CD4-positive, alpha-beta T cell treated with Interleukin-4 for 1 hour (primary cell): ENCODE data around the gene APOD.

Source experiments
- DNase-seq, 2 donors: peaks; one replicate each; pipeline ENCODE4 v3.0.0-alpha.2; 2020 to 2022

The APOD gene

GRCh38 chr3:195587406-195587805 lies 3.7 kb upstream of the APOD start:
- no peak for DNase-seq

- no peak for DNase-seq
Observed at GRCh38 chr3:195584543-195584870, 767 bp upstream of the APOD start.

- DNase-seq = no peak
Observed at GRCh38 chr3:195582947-195583346, 793 bp downstream of the APOD start.

GRCh38 chr3:195580744-195581443 lies 2.8 kb downstream of the APOD start:
- DNase-seq = no peak

- DNase-seq = no peak
Observed at GRCh38 chr3:195579281-195579680, 4.5 kb downstream of the APOD start.

GRCh38 chr3:195578565-195578964 lies 5.2 kb downstream of the APOD start:
- DNase-seq = no peak

GRCh38 chr3:195577645-195578177 lies 6.0 kb downstream of the APOD start:
- DNase-seq = no peak

- DNase-seq = no peak
Observed at GRCh38 chr3:195574497-195575304, 9.0 kb downstream of the APOD start.

- DNase-seq = no peak
Observed at GRCh38 chr3:195573611-195574496, 9.9 kb downstream of the APOD start.

GRCh38 chr3:195571361-195571760 lies 12.4 kb downstream of the APOD start:
- no peak for DNase-seq

- no peak for DNase-seq
Observed at GRCh38 chr3:195570912-195571311, 12.8 kb downstream of the APOD start.

- DNase-seq = no peak
Observed at GRCh38 chr3:195570344-195570743, 13.4 kb downstream of the APOD start.

GRCh38 chr3:195568630-195569029 lies 15.1 kb downstream of the APOD start:
- DNase-seq = no peak

- no peak for DNase-seq
Observed at GRCh38 chr3:195566797-195567196, 16.9 kb downstream of the APOD start.

- DNase-seq = no peak
Observed at GRCh38 chr3:195565716-195566115, 18.0 kb downstream of the APOD start.

GRCh38 chr3:195563317-195563716 lies 20.4 kb downstream of the APOD start:
- DNase-seq = no peak

GRCh38 chr3:195559723-195560409 lies 23.9 kb downstream of the APOD start:
- DNase-seq = no peak

- peak; percentile 42 to 71 for DNase-seq
Observed at GRCh38 chr3:195558602-195559001, 25.1 kb downstream of the APOD start.

GRCh38 chr3:195557322-195557721 lies 26.4 kb downstream of the APOD start:
- no peak for DNase-seq

GRCh38 chr3:195556390-195556789 lies 27.4 kb downstream of the APOD start:
- DNase-seq = no peak

- DNase-seq = no peak
Observed at GRCh38 chr3:195555110-195555509, 28.6 kb downstream of the APOD start.

GRCh38 chr3:195554458-195554857 lies 29.3 kb downstream of the APOD start:
- no peak for DNase-seq

GRCh38 chr3:195553268-195553667 lies 30.5 kb downstream of the APOD start:
- no peak for DNase-seq
